NB4 (cell line): ENCODE data around the gene RACK1.

Experiments used
- CTCF ChIP-seq: IDR thresholded peaks from one replicate; pipeline ENCODE4 v1.5.1; 2012; ENCODE audit warnings: low read depth, low read length
- MAX ChIP-seq: IDR thresholded peaks from 2 replicates; pipeline ENCODE4 v1.6.1; 2011; ENCODE audit warnings: low read depth, low read length
- MYC ChIP-seq: IDR thresholded peaks from 2 replicates; pipeline ENCODE4 v1.6.1; 2011; ENCODE audit warnings: low read depth, low read length
- POLR2A ChIP-seq: IDR thresholded peaks from 2 replicates; pipeline ENCODE4 v1.6.1; 2011; ENCODE audit warnings: mild to moderate bottlenecking; ENCODE audit not compliant: insufficient read length; ENCODE audit errors: extremely low read depth

GRCh38 chr5:181195249-181195761 is 48.4 kb downstream of the RACK1 start:
- TF ChIP-seq CTCF: no peak
- TF ChIP-seq POLR2A: no peak
- no peak for TF ChIP-seq MYC
- no peak for TF ChIP-seq MAX
